H1 (cell line): ENCODE data around the gene GLT8D1. TPM values are rescaled to one million over a fixed set of nuclear protein-coding genes. Genes with fewer than 3 reads are reported as not detected.
A peak's percentile ranks its signal among the peaks of the same experiment; 100 is the strongest.

Experiments
- polyA plus RNA-seq, 7 experiments: library from polyadenylated mRNA; depleted of rRNA in 3 of 7; stranded (reverse) in 5 of 7; unstranded in 2 of 7; fragments of >200 nt in 5 of 7; fragments of 200-250 nt in 2 of 7; gene quantifications; 1 replicate in 5 of 7; 2 replicates in 1 of 7; 4 replicates in 1 of 7; pipeline versions ENCODE4 v1.2.1 to v1.2.3, GENCODE V29; 2011 to 2013; ENCODE audit warnings: missing spikeins in 2 of 7, mixed read lengths in 2 of 7
- small RNA-seq: library from polyadenylated mRNA; stranded (forward); fragments of <200 nt; extraction: miRNeasy Mini kit (QIAGEN cat#:217004); gene quantifications from one replicate; pipeline ENCODE3, GENCODE V24; 2013; ENCODE audit not compliant: insufficient read depth
- total RNA-seq: library from RNA; stranded (reverse); fragmentation: NEBNext Ultra II Directional; extraction: Animal tissue kit (Norgen Biotek cat#: 25700); gene quantifications from 2 replicates; pipeline ENCODE4 v1.2.1, GENCODE V29; 2021

Gene GLT8D1
- total and polyA plus RNA-seq, 2 of the 8 experiments (the other 6 are each of a cell fraction or from before 2014, with no cell fraction given): 29.0 to 33.6 TPM

Small RNAs within 50 kb of the gene (small RNA-seq; reads per million reads assigned to genes)
- gene AC006254.2 (not detected), gene RF00569 (1,173 reads per million, percentile 99 among the genes with 10 or more reads in this experiment), gene RF01183 (not detected), gene SNORD19 (2.7 reads per million, percentile 33 among the genes with 10 or more reads in this experiment), gene SNORD19B (not detected), gene SNORD69 (1,481 reads per million, percentile 99 among the genes with 10 or more reads in this experiment)

Other genes with a start within 250 kb of the GLT8D1 start
- 1.8 and 1.9 TPM in 2 replicates for gene STAB1, start 210.5 kb downstream of the GLT8D1 start, total RNA-seq
- 1.0 and 1.3 TPM in 2 replicates for gene STAB1, start 210.5 kb downstream of the GLT8D1 start, polyA plus RNA-seq (2011; rRNA removed)
- 331 and 367 TPM in 2 replicates for gene NT5DC2, start 171.9 kb downstream of the GLT8D1 start, total RNA-seq
- 477 and 618 TPM in 2 replicates for gene NT5DC2, start 171.9 kb downstream of the GLT8D1 start, polyA plus RNA-seq (2011; rRNA removed)
- 37.7 and 39.3 TPM in 2 replicates for gene UQCC5, start 169.2 kb downstream of the GLT8D1 start, total RNA-seq
- 35.0 and 45.0 TPM in 2 replicates for gene UQCC5, start 169.2 kb downstream of the GLT8D1 start, polyA plus RNA-seq (2011; rRNA removed)
- gene PBRM1, start 19.9 kb downstream of the GLT8D1 start, total RNA-seq: 65.8 and 65.9 TPM in 2 replicates
- 17.0 and 19.3 TPM in 2 replicates for gene PBRM1, start 19.9 kb downstream of the GLT8D1 start, polyA plus RNA-seq (2011; rRNA removed)
- 174 and 184 TPM in 2 replicates for gene GNL3, start 19.8 kb downstream of the GLT8D1 start, total RNA-seq
- 35.7 and 45.5 TPM in 2 replicates for gene GNL3, start 19.8 kb downstream of the GLT8D1 start, polyA plus RNA-seq (2011; rRNA removed)
- gene SPCS1, start 315 bp upstream of the GLT8D1 start, total RNA-seq: 102 and 104 TPM in 2 replicates
- 185 and 191 TPM in 2 replicates for gene SPCS1, start 315 bp upstream of the GLT8D1 start, polyA plus RNA-seq (2011; rRNA removed)
- 39.5 and 40.0 TPM in 2 replicates for gene NEK4, start 65.1 kb upstream of the GLT8D1 start, total RNA-seq
- 6.0 and 7.5 TPM in 2 replicates for gene NEK4, start 65.1 kb upstream of the GLT8D1 start, polyA plus RNA-seq (2011; rRNA removed)
- gene ITIH1, start 71.8 kb upstream of the GLT8D1 start, total RNA-seq: not detected in 2 replicates
- not detected in 2 replicates for gene ITIH1, start 71.8 kb upstream of the GLT8D1 start, polyA plus RNA-seq (2011; rRNA removed)
- not detected in 2 replicates for gene ITIH3, start 89.0 kb upstream of the GLT8D1 start, total RNA-seq
- not detected in 2 replicates for gene ITIH3, start 89.0 kb upstream of the GLT8D1 start, polyA plus RNA-seq (2011; rRNA removed)
- gene ITIH4, start 124.9 kb upstream of the GLT8D1 start, total RNA-seq: 0.78 and 3.7 TPM in 2 replicates
- 3.2 and 3.4 TPM in 2 replicates for gene ITIH4, start 124.9 kb upstream of the GLT8D1 start, polyA plus RNA-seq (2011; rRNA removed)
- 0.84 and 2.4 TPM in 2 replicates for gene MUSTN1, start 129.2 kb upstream of the GLT8D1 start, total RNA-seq
- gene MUSTN1, start 129.2 kb upstream of the GLT8D1 start, polyA plus RNA-seq (2011; rRNA removed): 1.1 and 3.0 TPM in 2 replicates
- gene STIMATE, start 191.8 kb upstream of the GLT8D1 start, total RNA-seq: 22.1 and 23.0 TPM in 2 replicates
- gene STIMATE, start 191.8 kb upstream of the GLT8D1 start, polyA plus RNA-seq (2011; rRNA removed): 17.5 and 33.0 TPM in 2 replicates